HG03039 (cell line): ENCODE results near the gene ORAI1.
"Not testable (repeated sequence)": the region's sequence is repeated elsewhere in the genome, so short reads cannot be mapped to it uniquely, and the experiment has no call there.

Source experiments
- ATAC-seq: cut with Tn5 transposase; IDR thresholded peaks from one replicate; pipeline ENCODE4 v1.9.1; 2021; ENCODE audit warnings: mild to moderate bottlenecking, moderate library complexity; ENCODE audit not compliant: unreplicated experiment

The ORAI1 gene

DNA sequence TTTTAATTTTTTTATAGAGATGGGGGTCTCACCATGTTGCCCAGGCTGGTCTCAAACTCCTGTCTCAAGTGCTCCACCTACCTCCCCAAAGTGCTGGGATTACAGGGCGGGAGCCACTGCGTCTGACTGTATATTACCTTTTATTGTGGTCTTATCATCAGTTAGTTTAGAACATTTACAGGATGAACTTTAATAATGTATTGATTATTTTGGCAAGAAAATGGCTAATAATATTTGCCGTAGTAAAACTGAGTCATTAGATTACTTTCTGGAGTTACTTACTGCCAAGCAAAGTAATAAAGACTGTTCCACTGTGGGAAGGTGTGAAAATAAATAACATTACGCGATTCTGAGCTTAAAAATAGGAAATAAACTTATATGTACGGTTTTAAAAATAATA is 23.6 kb upstream of the ORAI1 start:
- no peak for ATAC-seq

DNA sequence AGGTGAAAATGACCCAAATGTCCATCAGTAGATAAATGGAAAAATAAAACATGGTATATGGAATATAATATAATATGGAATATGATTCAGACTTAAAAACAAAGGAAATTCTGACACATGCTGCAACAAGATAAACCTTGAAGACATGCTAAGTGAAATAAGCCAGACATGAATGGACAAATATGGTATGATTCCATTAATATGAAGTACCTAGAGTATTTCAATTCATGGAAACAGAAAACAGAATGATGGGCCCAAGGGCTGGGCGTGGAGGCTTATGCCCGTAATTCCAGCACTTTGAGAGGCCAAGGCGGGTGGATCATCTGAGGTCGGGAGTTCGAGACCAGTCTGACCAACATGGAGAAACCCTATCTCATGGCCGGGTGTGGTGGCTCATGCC is 22.7 kb upstream of the ORAI1 start:
- no peak for ATAC-seq

DNA sequence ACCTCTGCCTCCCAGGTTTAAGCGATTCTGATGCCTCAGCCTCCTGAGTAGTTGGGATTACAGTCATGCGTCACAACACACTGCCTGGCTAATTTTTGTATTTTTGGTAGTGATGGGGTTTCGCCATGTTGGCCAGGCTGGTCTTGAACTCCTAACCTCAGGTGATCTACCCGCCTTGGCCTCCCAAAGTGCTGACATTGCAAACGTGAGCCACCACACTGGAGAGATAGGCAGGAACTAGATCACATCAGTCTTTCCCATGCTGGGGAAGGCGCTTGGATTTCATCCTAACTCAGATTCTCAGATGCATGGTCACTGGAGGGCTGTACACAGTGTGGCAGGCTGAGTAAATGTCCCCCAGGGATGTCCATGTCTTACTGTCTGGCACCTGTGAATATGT is 18.0 kb upstream of the ORAI1 start:
- ATAC-seq, result no peak

DNA sequence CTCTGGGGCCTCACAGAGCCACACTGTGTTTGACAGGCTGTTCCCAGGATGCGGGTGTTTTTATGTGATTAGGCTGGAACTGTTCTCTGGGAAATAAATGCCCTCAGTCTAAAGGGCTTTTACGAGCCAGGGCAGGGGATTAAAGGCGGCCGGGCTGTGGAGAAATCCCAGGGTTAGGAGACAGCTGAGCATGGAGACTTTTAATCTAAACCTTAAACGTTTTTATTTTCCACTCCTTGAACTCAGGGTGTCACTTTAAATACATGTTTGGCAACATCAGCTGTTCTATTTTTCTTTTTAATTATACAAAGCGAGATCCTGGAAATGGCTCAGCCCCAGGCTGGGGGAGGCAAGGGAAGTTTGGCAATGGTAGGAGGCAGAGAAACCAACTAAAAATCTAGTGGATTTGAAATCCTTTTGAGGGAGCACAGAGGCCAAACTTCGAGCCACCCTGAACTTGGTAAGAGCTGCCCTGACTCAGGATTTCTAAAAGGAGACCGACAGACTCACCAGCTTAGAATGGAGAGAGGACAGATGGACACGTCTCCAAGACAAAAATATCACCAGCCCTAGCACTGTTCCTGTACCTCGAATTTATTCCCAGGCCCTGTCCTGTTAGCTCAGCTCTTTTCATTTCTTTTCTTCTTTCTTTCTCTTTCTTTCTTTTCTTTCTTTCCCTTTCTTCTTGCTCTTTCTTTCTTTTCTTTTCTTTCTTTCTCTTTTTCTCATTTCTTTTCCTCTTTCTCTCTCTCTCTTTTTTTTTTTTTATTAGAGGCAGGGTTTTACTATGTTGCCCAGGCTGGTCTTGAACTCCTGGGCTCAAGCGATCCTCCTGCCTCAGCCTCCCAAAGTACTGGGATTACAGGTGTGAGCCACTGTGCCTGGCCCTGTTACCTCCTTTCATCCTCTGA is 15.8 kb upstream of the ORAI1 start:
- ATAC-seq, result no peak

DNA sequence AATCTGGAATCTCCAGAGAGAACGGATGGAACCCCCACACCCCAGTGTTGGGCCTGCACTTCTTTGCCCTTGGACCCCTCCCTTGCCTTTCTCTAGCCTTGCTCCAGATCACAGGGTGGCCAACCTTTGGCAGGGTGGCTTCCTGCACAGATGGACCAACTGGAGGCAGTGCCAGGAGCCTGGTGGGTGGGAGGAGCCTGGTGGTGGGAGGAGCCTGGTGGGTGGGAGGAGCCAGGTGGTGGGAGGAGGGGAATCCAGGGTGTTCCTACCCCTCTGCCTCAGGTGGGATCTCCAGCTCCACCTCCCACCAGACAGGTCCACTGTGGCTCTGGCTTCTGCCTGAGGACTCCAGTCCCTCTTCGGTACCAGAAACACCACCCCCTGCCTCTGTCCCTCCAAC is 15.0 kb upstream of the ORAI1 start:
- ATAC-seq, result no peak

DNA sequence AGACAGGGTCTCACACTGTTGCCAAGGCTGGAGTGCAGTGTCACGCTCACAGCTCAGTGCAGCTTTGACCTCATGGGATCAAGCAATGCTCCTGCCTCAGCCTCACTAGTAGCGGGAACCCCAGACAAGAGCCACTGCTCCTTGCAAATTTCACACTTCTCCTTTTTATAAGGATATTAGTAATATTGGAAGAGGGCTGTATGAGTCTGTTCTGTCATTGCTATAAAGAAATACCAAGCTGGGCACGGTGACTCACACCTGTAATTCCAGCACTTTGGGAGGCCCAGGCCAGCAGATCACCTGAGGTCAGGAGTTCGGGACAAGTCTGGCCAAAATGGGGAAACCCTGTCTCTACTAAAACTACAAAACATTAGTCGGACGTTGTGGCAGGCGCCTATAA is 12.9 kb upstream of the ORAI1 start:
- ATAC-seq, result no peak

DNA sequence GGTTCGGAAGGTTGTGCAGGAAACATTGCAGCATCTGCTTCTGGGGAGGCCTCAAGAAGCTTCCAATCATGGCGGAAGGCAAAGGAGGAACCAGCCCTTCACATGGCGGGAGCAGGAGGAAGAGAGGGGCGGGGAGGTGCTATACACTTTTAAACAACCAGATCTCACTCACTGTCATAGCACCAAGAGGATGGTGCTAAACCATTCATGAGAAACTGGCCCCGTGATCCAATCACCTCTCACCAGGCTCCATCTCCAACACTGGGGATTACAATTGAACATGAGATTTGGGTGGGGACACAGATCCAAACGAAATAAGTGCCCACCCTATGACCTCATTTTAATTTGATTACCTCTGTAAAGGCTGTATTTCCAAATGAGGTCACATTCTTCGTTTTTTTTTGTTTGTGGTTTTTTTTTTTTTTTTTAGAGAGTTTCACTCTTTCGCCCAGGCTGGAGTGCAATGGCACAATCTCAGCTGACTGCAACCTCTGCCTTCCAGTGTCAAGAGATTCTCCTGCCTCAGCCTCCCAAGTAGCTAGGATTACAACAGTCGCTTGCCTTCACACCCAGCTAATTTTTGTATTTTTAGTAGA is 11.4 kb upstream of the ORAI1 start:
- ATAC-seq, result no peak

DNA sequence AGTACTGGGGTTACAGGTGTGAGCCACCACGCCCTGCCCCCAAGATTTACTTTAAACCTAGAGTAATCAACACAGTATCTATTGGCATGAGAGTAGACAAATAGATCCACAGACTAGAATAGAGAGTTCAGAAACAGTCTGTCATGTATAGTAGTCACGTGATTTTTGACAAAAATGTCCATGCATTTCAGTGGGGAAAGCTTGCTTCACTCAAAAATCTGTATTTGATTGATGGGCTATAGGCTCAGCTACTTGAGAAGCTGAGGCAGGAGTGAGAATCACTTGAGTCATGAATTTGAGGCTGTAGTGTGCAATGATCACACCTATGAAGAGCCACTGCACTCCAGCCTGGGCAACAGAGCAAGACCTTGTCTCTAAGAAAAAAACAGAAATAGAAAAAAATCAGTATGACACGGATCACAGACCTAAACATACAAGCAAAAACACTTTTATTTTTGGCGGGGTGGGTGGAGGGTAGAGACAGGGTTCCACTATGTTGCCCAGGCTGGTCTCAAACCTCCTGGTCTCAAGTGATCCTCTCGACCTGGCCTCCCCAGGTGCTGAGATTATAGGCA is 7.6 kb upstream of the ORAI1 start:
- no peak for ATAC-seq

DNA sequence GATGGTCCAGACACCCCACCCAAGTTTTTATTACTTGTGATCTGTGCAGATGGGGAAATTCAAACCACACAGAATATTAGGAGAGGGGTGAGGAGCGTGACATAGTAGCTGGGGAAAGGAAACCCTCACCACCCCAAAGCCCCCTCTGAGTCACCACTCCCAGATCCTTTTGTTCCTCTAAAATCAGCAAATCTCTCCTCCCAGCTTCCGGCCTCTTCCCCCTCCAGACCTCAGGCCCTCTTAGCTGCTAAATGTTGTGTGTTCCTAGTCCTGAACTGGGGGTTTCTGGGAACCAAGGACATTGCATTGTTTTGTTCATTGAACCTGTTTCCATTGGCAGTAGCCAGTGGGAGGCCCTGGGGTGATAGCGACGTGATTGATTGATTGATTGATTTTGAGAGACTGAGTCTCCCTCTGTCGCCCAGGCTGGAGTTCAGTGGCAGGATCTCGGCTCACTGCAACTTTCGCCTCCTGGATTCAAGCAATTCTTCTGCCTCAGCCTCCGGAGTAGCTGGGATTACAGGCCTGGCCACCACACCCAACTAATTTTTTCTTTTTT is 5.9 kb upstream of the ORAI1 start:
- ATAC-seq, result no peak

DNA sequence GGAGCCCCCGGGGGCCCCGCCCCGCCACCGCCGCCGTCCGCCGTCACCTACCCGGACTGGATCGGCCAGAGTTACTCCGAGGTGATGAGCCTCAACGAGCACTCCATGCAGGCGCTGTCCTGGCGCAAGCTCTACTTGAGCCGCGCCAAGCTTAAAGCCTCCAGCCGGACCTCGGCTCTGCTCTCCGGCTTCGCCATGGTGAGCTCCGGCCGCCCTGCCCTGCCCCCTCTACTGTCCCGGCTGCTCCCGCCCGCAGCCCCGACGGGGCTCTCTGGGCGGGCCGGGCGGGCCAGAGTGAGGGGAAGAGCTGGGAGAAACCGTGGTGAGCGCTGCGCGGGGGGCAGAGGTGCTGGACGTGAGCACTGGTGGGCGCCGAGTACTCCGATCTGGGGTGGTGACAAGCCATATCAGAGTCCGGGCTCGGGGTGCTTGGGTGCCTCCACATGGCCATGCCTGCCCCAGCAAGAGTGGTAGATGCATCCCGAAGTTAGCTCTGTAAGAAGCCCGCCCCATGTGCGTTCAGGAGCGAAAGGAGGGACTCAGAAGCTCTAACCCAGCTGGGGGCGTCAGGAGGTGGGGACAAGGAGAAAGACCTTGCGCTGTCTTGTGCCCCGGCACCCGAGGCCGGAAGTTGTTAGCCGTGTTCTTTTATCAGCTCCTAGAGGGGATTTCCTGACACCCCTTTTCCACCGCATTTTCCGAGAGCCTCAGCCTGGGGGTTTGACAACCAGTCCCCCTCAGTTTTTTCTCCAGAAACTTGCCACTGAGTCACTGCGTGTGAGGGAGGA is 717 bp downstream of the ORAI1 start:
- ATAC-seq, result peak; percentile 23

DNA sequence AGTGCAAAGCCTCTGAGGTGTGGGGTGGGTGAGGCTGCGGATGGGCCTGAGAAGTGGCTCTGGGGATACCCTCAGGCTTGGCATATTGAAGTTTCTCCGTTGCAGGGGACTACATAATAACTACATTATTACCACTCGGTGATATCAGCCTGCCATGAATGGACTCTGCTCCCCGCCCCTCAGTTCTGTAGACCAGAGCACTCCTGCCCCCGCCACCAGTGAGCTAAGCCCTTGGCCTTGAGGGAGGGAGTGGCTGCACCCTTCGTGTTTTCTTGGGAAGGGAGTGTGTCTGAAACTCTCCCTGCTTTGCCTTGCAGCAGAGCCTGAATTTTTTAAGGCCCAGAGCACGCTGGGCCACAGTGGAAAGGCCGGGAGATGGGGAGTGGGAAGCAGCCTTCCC is 1.7 kb downstream of the ORAI1 start:
- ATAC-seq, result no peak

DNA sequence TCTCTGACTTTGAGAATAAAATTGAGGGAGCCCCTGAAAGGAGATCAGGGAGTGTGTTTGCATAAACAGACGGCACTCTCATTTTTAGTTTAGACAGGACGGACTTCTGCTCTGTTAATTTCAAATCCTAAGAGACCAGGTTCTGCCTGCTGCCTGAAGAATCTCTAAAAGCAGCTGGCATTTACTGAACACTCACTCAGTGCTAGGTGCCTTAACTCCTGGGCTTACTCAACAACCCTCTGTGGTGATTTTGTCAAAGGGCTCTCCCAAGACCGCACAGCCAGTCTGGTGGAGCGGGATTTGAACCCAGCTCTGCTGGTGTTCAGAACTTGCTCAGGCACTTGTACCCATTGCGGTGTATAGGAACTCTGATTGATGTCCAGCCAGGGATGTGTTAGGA is 2.2 kb downstream of the ORAI1 start:
- no peak for ATAC-seq

DNA sequence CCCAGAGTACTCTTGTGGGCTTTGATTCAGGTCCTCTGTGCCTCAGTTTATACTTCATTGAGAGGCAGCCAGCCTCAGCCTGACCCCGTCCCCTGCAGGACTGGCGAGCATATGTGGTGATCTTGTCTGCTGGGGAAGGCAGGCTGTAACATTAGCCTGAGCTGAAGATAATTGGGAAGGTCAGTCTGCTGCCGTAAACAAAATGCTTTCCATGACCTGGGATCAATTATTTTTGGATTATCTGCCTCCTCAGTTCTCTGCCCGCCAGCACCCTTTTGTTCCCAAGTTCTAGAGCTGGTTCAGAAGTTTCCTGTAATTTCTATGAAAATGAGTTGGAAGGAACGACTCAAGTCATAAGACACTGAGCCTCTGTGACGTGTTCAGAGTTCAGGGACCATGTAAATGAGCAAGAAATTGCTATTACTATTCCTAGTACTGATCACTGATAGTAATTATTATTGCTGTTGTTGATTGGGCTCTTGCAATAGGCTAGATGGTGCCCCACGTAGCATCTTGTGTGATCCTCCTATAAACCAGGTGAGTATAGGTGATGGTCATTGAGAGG is 4.5 kb downstream of the ORAI1 start:
- ATAC-seq, result no peak

DNA sequence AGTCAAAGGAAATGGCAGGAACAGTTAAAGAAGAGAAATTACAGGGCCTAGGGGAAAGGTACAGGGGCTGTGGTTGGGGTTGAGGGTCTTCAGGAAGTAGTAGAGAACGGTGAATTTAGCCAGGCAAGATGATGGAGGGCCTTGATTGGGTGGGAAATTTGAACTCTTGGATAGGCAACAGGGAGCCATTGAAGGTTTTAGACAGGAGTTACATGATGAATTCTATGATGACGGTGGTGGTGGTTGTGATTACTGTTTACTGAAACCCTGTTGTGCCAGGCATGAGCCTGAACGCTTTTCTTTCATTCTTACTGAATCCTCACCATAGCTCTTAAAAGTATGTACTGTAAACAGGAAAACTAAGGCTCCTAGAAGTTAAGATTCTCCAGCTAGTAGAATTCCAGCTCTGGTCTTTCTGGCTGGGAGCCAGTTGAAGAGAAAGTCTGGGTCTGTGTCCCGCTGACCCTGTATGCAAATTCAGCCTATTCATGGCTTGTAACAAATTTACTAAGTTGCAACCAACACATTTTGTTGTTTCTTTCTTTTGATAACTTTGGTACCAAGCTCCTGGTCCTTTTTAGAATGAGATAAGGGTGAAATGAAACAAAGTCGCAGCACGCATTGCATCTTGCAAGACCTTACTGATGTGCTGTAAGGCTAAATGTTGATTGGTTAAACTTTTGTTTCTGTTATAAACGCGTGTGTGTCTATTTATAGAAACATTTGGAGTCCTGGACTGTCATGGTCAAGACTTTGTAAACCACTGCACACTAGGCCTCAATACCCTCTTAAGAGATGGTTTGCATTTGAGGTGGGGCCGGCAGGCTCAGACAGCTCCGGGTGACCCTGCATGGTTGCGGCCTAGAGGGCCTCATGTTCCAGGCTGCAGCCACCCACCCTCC is 6.0 kb downstream of the ORAI1 start:
- ATAC-seq, result no peak

DNA sequence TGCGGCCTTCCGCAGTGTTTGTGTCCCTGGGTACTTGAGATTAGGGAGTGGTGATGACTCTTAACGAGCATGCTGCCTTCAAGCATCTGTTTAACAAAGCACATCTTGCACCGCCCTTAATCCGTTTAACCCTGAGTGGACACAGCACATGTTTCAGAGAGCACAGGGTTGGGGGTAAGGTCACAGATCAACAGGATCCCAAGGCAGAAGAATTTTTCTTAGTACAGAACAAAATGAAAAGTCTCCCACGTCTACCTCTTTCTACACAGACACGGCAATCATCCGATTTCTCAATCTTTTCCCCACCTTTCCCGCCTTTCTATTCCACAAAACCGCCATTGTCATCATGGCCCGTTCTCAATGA is 7.5 kb downstream of the ORAI1 start:
- not testable (repeated sequence) for ATAC-seq

DNA sequence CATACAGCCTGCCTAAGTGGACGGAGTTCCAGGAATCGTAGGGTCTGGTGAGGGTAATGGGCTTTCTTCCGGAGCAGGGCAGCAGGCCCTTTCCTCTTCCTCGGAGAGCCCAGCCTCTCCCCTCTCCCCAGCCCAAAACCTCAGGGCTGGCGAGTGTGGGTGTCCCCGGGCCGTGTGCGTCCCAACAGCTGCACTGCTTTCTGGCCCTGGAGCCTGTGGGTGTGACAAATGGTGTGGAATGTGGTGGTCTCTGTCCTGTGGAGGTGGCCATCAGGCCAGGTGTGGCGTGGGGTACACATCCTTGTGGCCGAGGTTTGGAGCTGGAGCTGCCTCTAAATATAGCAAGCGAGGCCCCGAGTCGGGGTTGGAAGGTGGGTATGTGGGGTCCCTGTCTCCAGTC is 8.5 kb downstream of the ORAI1 start:
- no peak for ATAC-seq

DNA sequence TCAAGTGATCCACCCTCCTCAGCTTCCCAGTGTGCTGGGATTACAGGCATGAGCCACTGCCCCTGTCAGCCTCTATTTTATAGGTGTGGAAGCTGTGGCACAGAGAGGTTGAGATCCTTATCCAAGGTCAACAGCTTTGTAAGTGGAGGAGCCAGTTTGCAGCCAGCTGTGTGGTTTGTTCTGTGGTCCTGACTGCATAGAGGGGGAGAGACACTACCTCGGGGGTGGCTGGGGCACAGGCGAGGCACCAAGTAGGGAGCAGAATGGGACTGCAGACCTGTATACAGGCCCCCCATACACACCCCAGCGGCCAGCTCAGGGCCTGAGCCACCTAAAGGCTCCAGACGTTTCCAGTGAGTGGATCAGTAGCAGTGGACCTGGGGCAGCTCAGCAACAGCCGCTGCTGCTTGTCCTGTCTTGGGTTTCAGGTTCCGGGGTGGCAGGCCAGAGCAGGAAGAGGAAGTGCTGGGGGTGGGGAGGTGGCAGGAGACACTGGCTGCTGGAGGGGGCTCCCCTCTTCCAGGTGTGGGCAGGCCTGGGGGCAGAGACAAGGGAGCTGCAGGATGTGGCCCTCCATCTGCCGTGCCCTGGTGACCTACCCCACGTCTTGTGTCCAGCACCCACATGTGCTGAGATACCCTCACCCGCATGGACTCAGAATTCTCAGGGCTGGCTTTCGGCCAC is 11.0 kb downstream of the ORAI1 start:
- ATAC-seq, result no peak

DNA sequence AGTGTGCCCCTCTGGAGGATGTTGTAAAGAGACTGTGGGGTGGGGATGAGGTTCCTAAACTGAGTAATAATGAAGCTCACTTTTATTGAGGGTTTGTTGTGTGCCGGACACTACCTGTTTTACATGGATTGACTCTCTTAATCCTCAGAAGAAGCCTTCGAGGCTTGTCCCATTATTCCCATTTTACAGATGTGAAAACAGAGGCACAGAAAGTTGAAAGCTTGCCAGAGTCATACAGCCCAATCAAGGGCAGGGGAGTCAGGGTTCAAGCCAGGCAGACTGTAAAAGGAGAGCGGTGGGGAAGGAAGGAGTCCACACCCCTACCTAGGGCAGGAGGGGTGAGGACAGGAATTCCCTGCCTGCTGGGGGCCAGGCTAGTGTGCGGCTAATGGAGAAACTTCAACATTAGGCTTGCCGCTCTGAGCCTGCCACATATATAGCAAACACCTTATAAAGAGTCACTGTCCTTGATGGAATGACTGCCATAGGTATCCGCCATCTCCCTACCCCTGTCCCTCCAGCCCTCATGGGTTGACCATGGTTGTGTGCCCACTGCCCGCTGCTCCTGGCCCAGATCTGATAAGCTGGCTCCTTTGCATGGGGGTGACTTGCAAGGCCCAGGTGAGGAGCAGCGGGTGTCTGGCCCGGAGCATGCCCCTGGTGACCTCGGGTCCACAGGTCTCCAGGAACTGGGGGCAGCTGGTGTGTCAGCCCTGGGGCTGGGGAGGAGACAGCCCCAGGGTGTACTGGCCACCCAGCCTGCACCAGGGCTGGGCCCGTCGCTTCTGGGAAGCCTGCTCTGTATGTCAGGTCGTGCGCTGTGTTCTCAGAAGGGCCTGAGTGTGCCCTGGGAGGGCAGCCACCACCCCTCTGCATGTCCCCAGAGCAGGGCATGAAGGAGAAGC is 12.2 kb downstream of the ORAI1 start:
- no peak for ATAC-seq

DNA sequence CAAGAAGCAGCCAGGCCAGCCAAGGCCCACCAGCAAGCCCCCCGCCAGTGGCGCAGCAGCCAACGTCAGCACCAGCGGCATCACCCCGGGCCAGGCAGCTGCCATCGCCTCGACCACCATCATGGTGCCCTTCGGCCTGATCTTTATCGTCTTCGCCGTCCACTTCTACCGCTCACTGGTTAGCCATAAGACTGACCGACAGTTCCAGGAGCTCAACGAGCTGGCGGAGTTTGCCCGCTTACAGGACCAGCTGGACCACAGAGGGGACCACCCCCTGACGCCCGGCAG is 15.0 kb downstream of the ORAI1 start:
- ATAC-seq, result no peak
